ENCODE results near the gene RTEL1. TPM values are rescaled to one million over a fixed set of nuclear protein-coding genes. Genes with fewer than 3 reads are reported as not detected.

The RTEL1 gene, protein sequence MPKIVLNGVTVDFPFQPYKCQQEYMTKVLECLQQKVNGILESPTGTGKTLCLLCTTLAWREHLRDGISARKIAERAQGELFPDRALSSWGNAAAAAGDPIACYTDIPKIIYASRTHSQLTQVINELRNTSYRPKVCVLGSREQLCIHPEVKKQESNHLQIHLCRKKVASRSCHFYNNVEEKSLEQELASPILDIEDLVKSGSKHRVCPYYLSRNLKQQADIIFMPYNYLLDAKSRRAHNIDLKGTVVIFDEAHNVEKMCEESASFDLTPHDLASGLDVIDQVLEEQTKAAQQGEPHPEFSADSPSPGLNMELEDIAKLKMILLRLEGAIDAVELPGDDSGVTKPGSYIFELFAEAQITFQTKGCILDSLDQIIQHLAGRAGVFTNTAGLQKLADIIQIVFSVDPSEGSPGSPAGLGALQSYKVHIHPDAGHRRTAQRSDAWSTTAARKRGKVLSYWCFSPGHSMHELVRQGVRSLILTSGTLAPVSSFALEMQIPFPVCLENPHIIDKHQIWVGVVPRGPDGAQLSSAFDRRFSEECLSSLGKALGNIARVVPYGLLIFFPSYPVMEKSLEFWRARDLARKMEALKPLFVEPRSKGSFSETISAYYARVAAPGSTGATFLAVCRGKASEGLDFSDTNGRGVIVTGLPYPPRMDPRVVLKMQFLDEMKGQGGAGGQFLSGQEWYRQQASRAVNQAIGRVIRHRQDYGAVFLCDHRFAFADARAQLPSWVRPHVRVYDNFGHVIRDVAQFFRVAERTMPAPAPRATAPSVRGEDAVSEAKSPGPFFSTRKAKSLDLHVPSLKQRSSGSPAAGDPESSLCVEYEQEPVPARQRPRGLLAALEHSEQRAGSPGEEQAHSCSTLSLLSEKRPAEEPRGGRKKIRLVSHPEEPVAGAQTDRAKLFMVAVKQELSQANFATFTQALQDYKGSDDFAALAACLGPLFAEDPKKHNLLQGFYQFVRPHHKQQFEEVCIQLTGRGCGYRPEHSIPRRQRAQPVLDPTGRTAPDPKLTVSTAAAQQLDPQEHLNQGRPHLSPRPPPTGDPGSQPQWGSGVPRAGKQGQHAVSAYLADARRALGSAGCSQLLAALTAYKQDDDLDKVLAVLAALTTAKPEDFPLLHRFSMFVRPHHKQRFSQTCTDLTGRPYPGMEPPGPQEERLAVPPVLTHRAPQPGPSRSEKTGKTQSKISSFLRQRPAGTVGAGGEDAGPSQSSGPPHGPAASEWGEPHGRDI (N-terminal part only)
- 8.2 and 14.4 TPM in 2 replicates for total RNA-seq

DNA sequence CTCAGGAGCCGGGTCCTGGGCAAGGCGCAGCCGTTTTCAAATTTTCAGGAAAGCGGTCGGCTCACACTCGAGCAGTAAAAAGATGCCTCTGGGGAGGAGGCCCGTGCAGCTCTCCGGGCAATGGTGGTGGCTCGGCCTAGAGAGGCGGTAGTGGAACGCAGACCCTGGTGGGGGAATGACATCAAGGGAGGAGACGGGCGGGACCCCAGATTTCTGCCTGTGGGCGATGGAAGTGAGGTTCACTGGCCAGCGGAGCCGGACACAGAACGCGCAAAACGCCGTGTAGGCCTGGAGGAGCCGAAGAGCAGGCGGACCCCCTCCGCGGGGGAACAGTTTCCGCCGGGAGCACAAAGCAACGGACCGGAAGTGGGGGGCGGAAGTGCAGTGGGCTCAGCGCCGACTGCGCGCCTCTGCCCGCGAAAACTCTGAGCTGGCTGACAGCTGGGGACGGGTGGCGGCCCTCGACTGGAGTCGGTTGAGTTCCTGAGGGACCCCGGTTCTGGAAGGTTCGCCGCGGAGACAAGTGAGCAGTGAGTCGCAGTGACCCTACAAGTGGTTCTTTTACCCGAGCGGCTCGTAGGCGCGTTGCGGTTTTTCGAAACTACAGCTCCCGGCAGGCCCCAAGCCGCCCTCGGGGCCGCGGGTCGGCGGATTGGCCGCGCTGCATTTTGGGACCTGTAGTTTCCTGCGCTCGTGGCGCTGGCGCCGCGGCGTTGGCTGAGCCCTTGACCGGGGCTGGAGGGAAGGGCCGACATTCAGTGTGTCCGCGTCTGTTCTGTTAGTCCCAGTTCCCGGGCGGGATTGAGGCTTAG lies at the start of gene RTEL1:
TSS of gene RTEL1 (plus strand) at position 376 of the 812 bp plus-strand sequence. CDS start 1,091 bp downstream, outside the sequence.

DNA sequence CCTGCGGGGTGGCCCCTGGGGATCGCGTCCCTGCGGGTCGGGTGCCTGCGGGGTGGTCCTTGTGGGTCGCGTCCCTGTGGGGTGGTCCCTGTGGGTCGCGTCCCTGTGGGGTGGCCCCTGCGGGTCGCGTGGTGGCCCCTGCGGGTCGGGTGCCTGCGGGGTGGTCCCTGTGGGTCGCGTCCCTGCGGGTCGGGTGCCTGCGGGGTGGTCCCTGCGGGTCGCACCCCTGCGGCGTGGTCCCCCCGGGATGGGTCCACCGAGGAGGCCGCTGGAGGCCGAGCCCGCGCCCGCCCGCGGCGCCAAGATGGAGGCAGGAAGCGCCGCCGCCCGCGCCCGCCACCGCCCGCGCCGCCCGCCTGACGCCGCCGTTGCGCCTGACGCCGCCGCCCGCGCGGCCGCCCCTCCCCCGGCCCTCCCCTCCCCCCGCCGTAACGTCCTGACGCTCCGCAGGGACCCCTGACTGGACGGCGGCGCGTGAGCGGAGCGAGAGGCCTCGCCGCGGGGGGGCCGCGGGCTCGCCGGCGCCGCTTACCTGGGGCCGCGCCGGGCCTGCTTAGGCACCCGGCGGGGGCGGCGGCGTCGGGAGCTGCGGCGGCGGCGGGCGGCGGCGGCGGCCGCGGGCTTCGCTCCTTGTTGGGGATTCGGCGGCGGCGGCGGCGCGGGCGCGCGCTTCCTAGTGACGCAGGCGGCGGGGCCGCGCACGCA lies 31.5 kb upstream of the RTEL1 start, which contains the start of gene GMEB2:
TSS of gene GMEB2 (minus strand) at position 678 of the 705 bp plus-strand sequence. CDS start 7,704 bp downstream, outside the sequence.

DNA sequence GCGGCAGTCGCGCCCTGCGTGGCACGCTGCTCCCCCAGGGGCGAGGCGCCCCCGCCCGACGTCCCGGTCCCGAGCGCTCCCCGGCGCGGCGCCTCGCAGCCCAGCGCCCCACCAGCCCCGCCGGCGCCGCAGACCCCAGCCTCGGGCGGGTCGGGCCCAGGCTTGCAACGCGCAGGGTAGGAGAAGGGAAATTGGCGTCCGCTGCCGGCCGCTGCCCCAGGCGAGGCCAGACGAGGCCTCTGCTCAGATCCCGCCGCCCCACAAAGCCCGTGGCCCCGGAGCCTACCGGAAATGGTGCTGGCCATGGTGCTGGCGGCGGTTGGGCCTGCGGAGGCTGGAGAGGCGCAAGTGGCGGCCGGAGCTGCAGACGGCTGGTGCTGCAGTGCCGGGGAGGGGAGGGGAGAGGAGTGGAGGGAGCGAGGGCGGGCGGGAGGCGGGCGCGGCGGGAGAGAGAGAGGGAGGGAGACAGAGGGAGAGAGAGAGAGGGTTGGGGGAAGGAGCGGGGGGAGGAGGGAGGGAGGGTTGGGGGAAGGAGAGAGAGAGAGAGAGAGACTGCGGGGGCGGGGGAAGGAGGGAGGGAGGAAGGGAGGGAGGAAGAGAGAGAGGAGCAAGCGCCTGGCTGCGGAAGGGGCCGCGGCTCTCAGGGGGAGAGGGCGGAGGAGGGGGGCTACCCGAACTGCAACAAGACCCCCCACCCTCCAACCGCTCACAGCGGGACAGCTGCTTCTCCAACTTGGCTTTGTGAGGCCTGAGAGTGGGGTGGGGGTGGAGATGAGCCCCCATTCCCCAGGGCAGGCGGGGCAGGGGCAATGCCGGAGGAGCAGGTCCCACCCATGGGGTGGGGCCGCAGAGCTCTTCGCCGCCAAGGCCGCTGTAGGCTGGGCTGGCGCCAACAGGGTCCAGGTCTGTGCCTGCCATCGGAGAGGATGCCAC lies 4.8 kb upstream of the RTEL1 start, which contains the start of gene STMN3:
TSS of gene STMN3 (minus strand) at position 384 of the 933 bp plus-strand sequence. CDS start at position 305, 79 bp downstream.

DNA sequence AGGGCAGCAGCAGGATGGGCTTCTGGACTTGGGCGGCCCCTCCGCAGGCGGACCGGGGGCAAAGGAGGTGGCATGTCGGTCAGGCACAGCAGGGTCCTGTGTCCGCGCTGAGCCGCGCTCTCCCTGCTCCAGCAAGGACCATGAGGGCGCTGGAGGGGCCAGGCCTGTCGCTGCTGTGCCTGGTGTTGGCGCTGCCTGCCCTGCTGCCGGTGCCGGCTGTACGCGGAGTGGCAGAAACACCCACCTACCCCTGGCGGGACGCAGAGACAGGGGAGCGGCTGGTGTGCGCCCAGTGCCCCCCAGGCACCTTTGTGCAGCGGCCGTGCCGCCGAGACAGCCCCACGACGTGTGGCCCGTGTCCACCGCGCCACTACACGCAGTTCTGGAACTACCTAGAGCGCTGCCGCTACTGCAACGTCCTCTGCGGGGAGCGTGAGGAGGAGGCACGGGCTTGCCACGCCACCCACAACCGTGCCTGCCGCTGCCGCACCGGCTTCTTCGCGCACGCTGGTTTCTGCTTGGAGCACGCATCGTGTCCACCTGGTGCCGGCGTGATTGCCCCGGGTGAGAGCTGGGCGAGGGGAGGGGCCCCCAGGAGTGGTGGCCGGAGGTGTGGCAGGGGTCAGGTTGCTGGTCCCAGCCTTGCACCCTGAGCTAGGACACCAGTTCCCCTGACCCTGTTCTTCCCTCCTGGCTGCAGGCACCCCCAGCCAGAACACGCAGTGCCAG lies 38.7 kb downstream of the RTEL1 start, which contains the start of gene TNFRSF6B:
TSS of gene TNFRSF6B (plus strand) at position 25 of the 729 bp plus-strand sequence. CDS start at position 141, 116 bp downstream.

DNA sequence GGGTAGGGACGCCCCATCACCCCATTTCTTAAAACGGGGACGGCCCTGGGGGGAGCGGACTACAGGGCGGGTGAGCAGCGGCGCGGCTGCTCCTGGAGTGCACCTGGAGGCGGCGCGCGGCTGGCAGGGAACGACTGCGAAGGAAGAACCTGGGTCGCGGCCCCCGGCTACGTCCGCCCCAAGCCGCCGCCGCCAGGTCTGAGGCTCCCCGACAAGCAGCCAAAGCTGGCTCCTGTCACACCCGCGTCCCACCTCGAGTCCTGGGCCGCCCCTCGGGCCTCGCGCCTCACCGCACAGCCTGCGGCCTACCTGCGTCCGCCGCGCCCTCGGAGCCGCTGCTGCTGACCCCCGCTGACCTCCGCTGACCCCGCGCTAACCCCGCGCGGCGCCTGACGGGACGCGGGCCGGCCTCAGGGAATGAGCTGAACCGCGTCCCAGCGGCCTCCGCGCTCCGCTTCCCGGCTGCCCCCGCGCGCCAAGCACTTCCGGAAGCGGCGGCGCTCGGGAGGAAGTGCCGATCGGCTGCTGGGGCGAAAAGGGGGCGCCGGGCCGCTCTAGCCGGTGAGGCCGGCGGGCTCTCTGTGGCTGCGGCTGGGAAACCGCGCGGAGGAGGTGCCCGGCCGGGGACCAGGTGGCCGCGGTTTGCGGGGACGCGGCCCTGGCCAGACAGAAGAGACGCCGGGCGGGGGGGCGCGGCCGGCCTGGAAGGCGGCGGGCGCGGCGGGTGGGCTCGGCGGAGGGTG lies 49.6 kb downstream of the RTEL1 start, which contains the start of the genes ARFRP1 and ZGPAT:
TSS of gene ARFRP1 (minus strand) at position 419 of the 743 bp plus-strand sequence. CDS start 885 bp downstream, outside the sequence.
TSS of gene ZGPAT (plus strand) at position 482 of the 743 bp plus-strand sequence. CDS start 542 bp downstream, outside the sequence.

DNA sequence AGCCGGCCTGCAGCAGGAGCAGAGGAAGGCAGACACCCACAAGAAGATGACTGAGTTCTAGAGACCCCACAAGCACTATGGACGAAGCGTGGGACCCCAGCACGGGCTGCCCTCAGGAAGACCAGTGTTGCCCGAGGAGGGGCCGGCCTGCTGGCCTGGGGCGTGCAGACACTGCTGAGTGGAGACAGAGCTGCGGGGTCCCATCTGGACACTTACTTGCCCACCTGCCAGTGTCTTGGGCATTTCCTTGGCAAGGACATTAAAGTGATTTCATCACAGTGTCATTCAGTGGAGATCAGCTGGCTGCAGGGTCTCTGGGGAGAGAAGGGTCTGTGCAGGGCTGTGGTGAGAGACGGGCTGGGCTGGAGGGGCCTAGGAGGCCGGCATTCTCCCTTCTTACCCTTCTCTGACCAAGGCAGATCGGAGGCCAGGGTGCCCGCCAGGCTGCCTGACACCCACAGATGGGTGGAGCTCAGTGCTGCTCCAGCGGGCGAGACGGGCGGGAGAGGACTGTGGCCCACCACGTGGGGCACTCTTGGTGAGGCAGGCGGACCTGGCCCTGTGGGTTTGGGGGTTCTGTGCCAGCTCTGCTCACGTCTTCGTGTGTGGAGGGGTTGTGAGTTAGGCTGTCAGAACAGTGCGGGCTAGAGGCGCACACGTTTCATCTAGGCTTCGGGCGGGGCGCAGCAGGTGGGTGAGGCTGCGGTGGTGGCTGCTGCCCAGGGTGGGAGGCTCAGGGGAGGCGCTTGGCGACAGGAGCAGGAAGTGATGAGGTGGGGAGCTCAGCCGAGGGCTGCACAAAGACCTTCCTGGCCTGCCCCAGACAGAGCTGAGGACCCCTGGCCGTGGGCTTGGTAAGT lies 78.0 kb downstream of the RTEL1 start, which contains the start of gene LIME1:
TSS of gene LIME1 (plus strand) at position 806 of the 860 bp plus-strand sequence. CDS start 886 bp downstream, outside the sequence.

DNA sequence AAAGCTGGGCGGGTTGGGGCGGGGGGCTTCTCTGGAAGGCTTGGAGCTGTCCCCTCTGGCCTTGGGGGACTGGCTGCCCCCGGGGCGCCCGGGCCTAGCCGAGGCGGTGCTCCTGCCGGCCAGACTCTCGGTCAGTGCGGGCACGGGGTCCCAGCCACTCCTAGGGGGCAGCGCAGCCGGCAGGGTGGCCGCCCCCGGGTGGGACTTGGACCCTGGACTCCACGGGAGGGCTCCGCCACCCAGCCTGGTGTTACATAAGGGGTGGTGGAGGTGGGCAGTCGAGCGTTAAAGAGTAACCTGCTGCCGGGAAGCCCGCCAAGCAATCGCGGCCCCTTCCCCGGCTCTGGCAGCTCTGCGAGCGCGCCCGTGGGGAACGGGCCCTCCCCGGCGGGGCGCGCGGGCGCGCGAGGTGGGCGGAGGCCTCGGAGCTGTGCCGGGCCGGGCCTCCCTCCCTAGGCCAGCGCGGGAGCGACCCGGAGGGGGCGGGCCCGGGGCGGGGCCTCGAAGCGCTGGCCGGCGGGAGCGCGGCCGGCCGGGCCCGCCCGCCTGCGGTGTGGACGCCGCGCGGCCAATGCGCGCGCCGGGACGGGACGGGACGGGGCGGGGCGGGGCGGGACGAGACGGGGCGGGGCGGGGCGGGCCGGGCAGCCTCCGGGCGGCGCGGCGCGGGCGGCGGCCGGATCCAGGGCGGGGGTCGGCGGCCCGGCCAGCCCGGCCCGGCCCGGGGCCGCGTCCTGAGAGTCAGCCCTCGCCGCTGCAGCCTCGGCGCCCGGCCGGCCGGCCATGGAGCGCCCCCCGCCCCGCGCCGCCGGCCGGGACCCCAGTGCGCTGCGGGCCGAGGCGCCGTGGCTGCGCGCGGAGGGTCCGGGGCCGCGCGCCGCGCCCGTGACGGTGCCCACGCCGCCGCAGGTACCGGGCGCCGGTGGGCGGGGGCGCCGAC lies 81.3 kb downstream of the RTEL1 start, which contains the start of gene SLC2A4RG:
TSS of gene SLC2A4RG (plus strand) at position 647 of the 940 bp plus-strand sequence. CDS start at position 784, 137 bp downstream.

Other genes starting within 250 kb of the RTEL1 start
- gene KCNQ2, start 185.7 kb upstream of the RTEL1 start, total RNA-seq, result not detected in 2 replicates
- not detected in 2 replicates for gene EEF1A2, start 159.2 kb upstream of the RTEL1 start, total RNA-seq
- 75.1 and 118 TPM in 2 replicates for gene PPDPF, start 137.5 kb upstream of the RTEL1 start, total RNA-seq
- gene PTK6, start 120.9 kb upstream of the RTEL1 start, total RNA-seq, result 0.15 TPM in 1 of 2 replicates, not detected in the other
- gene SRMS, start 110.6 kb upstream of the RTEL1 start, total RNA-seq, result not detected in 2 replicates
- gene FNDC11, start 104.2 kb upstream of the RTEL1 start, total RNA-seq, result 0.05 and 0.12 TPM in 2 replicates
- 25.2 and 44.7 TPM in 2 replicates for gene HELZ2, start 84.1 kb upstream of the RTEL1 start, total RNA-seq
- gene GMEB2, start 31.2 kb upstream of the RTEL1 start, total RNA-seq, result 8.7 and 9.0 TPM in 2 replicates
- gene STMN3, start 4.9 kb upstream of the RTEL1 start, total RNA-seq, result 41.1 and 41.4 TPM in 2 replicates
- gene TNFRSF6B, start 38.3 kb downstream of the RTEL1 start, total RNA-seq, result 2.5 and 3.1 TPM in 2 replicates
- gene ARFRP1, start 49.7 kb downstream of the RTEL1 start, total RNA-seq, result 22.8 and 32.0 TPM in 2 replicates
- gene ZGPAT, start 49.7 kb downstream of the RTEL1 start, total RNA-seq, result 15.8 and 16.9 TPM in 2 replicates
- gene LIME1, start 78.4 kb downstream of the RTEL1 start, total RNA-seq, result 1.1 and 2.9 TPM in 2 replicates
- gene SLC2A4RG, start 81.5 kb downstream of the RTEL1 start, total RNA-seq, result 39.2 and 69.8 TPM in 2 replicates
- gene ZBTB46, start 173.0 kb downstream of the RTEL1 start, total RNA-seq, result 3.0 and 6.2 TPM in 2 replicates
- not detected in 2 replicates for gene ABHD16B, start 203.2 kb downstream of the RTEL1 start, total RNA-seq
- gene TPD52L2, start 207.0 kb downstream of the RTEL1 start, total RNA-seq, result 92.1 and 109 TPM in 2 replicates
- 33.3 and 34.3 TPM in 2 replicates for gene DNAJC5, start 236.8 kb downstream of the RTEL1 start, total RNA-seq